Naive thymus-derived CD4-positive, alpha-beta T cell (primary cell): ENCODE data around the gene TACSTD2. TPM values are rescaled to one million over a fixed set of nuclear protein-coding genes. Genes with fewer than 3 reads are reported as not detected.

ENCODE experiments used
- ATAC-seq: fragments of 150-1000 bp; cut with Tn5 transposase; 2 replicates; pipeline ENCODE4 v1.10.0; 2021; ENCODE audit warnings: mild to moderate bottlenecking, moderate library complexity
- CTCF ChIA-PET: fragments of 350-600 bp; sonication (Branson Sonifier 250); formaldehyde crosslinking; loops from one replicate; lab custom pipeline; 2021; ENCODE audit warnings: antibody characterized with exemption; lab: Charles Lee
- POLR2A ChIA-PET: fragments of 350-600 bp; sonication (Branson Sonifier 250); formaldehyde crosslinking; loops from one replicate; lab custom pipeline; 2021; ENCODE audit warnings: antibody characterized with exemption, inconsistent platforms; lab: Charles Lee
- DNase-seq, 9 donors: peaks; one replicate each; pipeline versions ENCODE4 v3.0.0 to v3.0.0-alpha.2; 2020 to 2022; ENCODE audit warnings: mixed read lengths in 1 of 9
- H3K27ac ChIP-seq: one replicate; pipeline ENCODE4 v1.7.0; 2013; ENCODE audit warnings: mild to moderate bottlenecking, low read depth, low read length, moderate library complexity
- H3K27me3 ChIP-seq, 2 donors: one replicate each; pipeline ENCODE4 v1.7.0; 2013; ENCODE audit warnings: low read length in 2 of 2, mild to moderate bottlenecking in 2 of 2, moderate library complexity in 2 of 2; ENCODE audit not compliant: control insufficient read depth in 2 of 2, insufficient read depth in 2 of 2
- H3K36me3 ChIP-seq, 3 experiments: 1 replicate in 2 of 3; 2 replicates in 1 of 3; pipeline ENCODE4 v1.7.0; 2013; ENCODE audit warnings: low read length in 3 of 3, mild to moderate bottlenecking in 3 of 3, moderate library complexity in 1 of 3; ENCODE audit not compliant: insufficient read depth in 3 of 3, control insufficient read depth in 2 of 3
- H3K4me1 ChIP-seq, 2 donors: one replicate each; pipeline ENCODE4 v1.7.0; 2013; ENCODE audit warnings: low read length in 2 of 2, mild to moderate bottlenecking in 2 of 2, moderate library complexity in 1 of 2; ENCODE audit not compliant: control insufficient read depth in 2 of 2, insufficient read depth in 2 of 2
- H3K4me3 ChIP-seq: 2 replicates; pipeline ENCODE4 v1.7.0; 2013; ENCODE audit warnings: mild to moderate bottlenecking, low read length
- H3K9me3 ChIP-seq, 3 experiments: 1 replicate in 2 of 3; 2 replicates in 1 of 3; pipeline ENCODE4 v1.7.0; 2013; ENCODE audit warnings: low read length in 3 of 3; ENCODE audit not compliant: control insufficient read depth in 2 of 3
- H3K27ac Mint-ChIP-seq, 9 donors: one replicate each; pipeline ENCODE4 v1.8.0; 2020 to 2022; ENCODE audit warnings: mixed read lengths in 9 of 9, mild to moderate bottlenecking in 8 of 9, moderate library complexity in 5 of 9, inconsistent platforms in 2 of 9
- H3K27me3 Mint-ChIP-seq, 5 donors: one replicate each; pipeline ENCODE4 v1.8.0; 2021 to 2022; ENCODE audit warnings: mixed read lengths in 5 of 5, mild to moderate bottlenecking in 1 of 5
- H3K36me3 Mint-ChIP-seq, 5 donors: one replicate each; pipeline ENCODE4 v1.8.0; 2020 to 2022; ENCODE audit warnings: mixed read lengths in 5 of 5, mild to moderate bottlenecking in 3 of 5, inconsistent platforms in 1 of 5
- H3K4me1 Mint-ChIP-seq, 7 donors: one replicate each; pipeline ENCODE4 v1.8.0; 2020 to 2022; ENCODE audit warnings: mixed read lengths in 7 of 7, mild to moderate bottlenecking in 3 of 7, inconsistent platforms in 1 of 7
- H3K4me3 Mint-ChIP-seq, 10 donors: one replicate each; pipeline ENCODE4 v1.8.0; 2020 to 2022; ENCODE audit warnings: mild to moderate bottlenecking in 10 of 10, mixed read lengths in 10 of 10, moderate library complexity in 6 of 10, inconsistent platforms in 2 of 10
- H3K9me3 Mint-ChIP-seq, 11 donors: one replicate each; pipeline ENCODE4 v1.8.0; 2020 to 2022; ENCODE audit warnings: mixed read lengths in 11 of 11, mild to moderate bottlenecking in 4 of 11, inconsistent platforms in 1 of 11, moderate library complexity in 1 of 11
- intact Hi-C, 2 donors: fragments of 100-400 bp; cut with micrococcal nuclease; formaldehyde crosslinking; loops; one replicate each; pipeline ENCODE4 v1.15.1; 2023
- polyA plus RNA-seq, 2 donors: library from polyadenylated mRNA; unstranded; fragments of 300-500 nt; fragmentation: Illumina TruSeq; gene quantifications; one replicate each; pipeline ENCODE4 v1.2.3, GENCODE V29; 2021
- total RNA-seq, 6 experiments: library from RNA in 5 of 6; stranded (reverse) in 5 of 6; gene quantifications; 1 replicate in 5 of 6; 2 replicates in 1 of 6; pipeline ENCODE4 v1.2.3 and lab custom pipeline; 2021 to 2026

Gene TACSTD2
- total and polyA plus RNA-seq, 7 experiments from 2014 or later, result 0.42 TPM; not detected in 6

DNA sequence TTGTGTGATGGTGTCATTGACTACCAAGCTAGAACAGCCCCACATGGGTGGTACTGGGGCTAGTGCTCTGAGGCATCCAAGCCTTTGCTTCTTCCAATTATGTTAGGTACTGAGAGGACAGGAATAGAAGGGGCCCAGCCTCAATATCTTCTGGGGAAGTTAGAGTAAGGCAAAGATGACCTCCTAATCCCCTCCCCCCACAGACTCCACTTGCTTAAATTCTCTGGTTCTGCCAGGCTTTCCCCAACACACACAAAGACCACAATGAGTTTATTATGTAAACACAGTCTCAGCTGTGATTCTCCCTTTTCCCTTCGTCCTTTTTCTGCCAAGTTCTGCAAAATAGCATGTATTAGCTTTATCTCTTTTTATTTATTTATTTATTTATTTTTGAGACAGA, 3.1 kb upstream of the TACSTD2 start:
- Histone ChIP-seq H3K4me1 (peaks cover 0 to 3% of the 10 kb centered on the region in 2 donors), H3K4me3 (no peak overlapping the region), H3K27me3 (peaks cover 4% of the 10 kb centered on the region in 2 donors), H3K36me3 (no peaks in the 10 kb centered on the region), H3K9me3 (no peaks in the 10 kb centered on the region), H3K27ac (no peak overlapping the region)
- H3K9me3 Mint-ChIP-seq, result peaks cover 0 to 5% (median 0%) of the 10 kb centered on the region in 11 donors
- DNase-seq, result no peak
- ChIA-PET CTCF (no interaction called here), POLR2A (no interaction called here)
- peaks cover 6 to 36% (median 17%) of the 10 kb centered on the region in 7 donors for H3K4me1 Mint-ChIP-seq
- H3K27ac Mint-ChIP-seq, result no peak overlapping the region
- H3K4me3 Mint-ChIP-seq, result no peak overlapping the region
- intact Hi-C loops, result no loop called here
- H3K27me3 Mint-ChIP-seq, result peaks cover 49 to 68% (median 58%) of the 10 kb centered on the region in 5 donors
- ATAC-seq, result no peak
- H3K36me3 Mint-ChIP-seq, result peaks cover 0 to 11% (median 5%) of the 10 kb centered on the region in 5 donors

DNA sequence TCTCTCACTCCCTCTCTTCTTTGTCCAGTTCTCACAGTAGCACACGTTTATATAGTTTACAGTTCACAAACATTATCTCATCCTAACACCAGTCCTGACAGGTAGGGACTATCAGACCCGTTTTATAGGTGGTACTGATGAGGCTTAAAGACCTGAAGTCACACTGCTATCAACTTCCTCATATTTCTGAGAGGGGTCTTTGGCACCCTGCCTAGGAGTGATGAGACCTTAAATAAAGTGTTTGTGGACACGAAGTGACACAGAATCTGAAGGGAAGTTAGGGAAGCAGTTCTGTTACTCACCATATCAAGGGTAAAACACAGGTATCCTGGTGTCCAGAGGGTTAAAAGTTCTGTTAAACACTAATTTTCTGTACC, 590 bp upstream of the TACSTD2 start:
- peaks cover 0 to 9% (median 5%) of the 10 kb centered on the region in 5 donors for H3K36me3 Mint-ChIP-seq

DNA sequence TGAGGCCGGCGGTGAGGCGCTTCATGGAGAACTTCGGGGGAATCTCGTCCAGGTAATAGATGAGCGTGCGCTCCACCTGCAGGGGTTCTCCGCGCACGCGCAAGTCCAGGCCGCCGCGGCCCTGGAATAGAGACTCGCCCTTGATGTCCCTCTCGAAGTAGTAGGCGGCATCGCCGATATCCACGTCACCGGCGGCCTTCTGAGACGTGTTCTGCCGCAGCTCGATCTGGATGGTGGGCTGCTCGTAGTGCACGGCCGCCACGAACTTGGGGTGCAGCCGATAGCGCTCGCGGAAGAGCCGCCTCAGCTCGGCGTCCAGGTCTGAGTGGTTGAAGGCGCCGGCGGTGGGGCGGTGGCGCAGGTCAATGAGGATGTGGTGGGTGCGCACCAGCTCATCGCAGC, 726 bp downstream of the TACSTD2 start:
- Histone ChIP-seq H3K4me3 (no peak overlapping the region), H3K27me3 (peaks cover 4 to 8% of the 10 kb centered on the region in 2 donors), H3K9me3 (no peaks in the 10 kb centered on the region), H3K36me3 (no peaks in the 10 kb centered on the region), H3K4me1 (peaks cover 0 to 3% of the 10 kb centered on the region in 2 donors), H3K27ac (no peak overlapping the region)
- DNase-seq, result no peak
- CTCF ChIA-PET, result interaction anchor here (0.6 kb wide), 1 partner anchor 238 kb away, joined by 6 read pairs; no protein-coding TSS in a partner anchor
- Mint-ChIP-seq H3K9me3 (peaks cover 0 to 3% (median 0%) of the 10 kb centered on the region in 11 donors), H3K4me3 (peak overlapping the region; percentile 39 to 83 (median 70)), H3K27me3 (peaks cover 58 to 83% (median 73%) of the 10 kb centered on the region in 5 donors), H3K27ac (peak overlapping the region in 1 of 9 donors; percentile 10), H3K4me1 (peaks cover 6 to 35% (median 19%) of the 10 kb centered on the region in 7 donors), H3K36me3 (peaks cover 0 to 9% (median 5%) of the 10 kb centered on the region in 5 donors)
- POLR2A ChIA-PET, result no interaction called here
- peak; percentile 25 for ATAC-seq
- intact Hi-C loops, result no loop called here

More for the DNA sequence above, 590 bp upstream of the TACSTD2 start:
- peak overlapping the region in 1 of 9 donors; percentile 11 for H3K27ac Mint-ChIP-seq
- intact Hi-C loops, result no loop called here
- DNase-seq (no peak), ATAC-seq (no peak)
- Histone ChIP-seq H3K36me3 (no peaks in the 10 kb centered on the region), H3K4me3 (no peak overlapping the region), H3K27ac (no peak overlapping the region), H3K9me3 (no peaks in the 10 kb centered on the region), H3K27me3 (peaks cover 4 to 8% of the 10 kb centered on the region in 2 donors), H3K4me1 (peaks cover 0 to 3% of the 10 kb centered on the region in 2 donors)
- peak overlapping the region in 9 of 10 donors; percentile 2 to 80 (median 62) for H3K4me3 Mint-ChIP-seq
- H3K9me3 Mint-ChIP-seq, result peaks cover 0 to 3% (median 0%) of the 10 kb centered on the region in 11 donors
- H3K27me3 Mint-ChIP-seq, result peaks cover 54 to 76% (median 66%) of the 10 kb centered on the region in 5 donors
- peaks cover 6 to 35% (median 19%) of the 10 kb centered on the region in 7 donors for H3K4me1 Mint-ChIP-seq
- POLR2A ChIA-PET, result no interaction called here
- CTCF ChIA-PET, result no interaction called here

DNA sequence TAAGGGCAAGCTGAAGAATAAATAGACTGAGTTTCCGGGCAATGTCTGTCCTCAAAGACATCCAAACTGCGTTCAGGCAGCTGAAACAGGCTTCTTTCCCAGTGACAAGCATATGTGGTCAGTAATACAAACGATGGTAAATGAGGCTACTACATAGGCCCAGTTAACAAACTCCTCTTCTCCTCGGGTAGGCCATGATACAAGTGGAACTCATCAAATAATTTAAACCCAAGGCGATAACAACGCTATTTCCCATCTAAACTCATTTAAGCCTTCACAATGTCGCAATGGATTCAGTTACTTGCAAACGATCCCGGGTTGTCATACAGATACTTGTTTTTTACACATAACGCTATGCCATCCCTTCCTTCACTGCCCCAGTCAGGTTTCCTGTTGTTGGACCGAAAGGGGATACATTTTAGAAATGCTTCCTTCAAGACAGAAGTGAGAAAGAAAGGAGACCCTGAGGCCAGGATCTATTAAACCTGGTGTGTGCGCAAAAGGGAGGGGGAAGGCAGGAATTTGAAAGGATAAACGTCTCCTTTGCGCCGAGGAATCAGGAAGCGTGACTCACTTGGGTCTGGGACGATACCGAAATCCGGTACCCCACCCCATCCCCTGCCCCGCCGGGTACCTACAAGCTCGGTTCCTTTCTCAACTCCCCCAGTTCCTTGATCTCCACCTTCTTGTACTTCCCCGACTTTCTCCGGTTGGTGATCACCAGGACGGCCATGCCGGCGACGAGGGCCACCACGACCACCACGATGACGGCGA, 1.3 kb downstream of the TACSTD2 start:
- Histone ChIP-seq H3K27me3 (peaks cover 4 to 8% of the 10 kb centered on the region in 2 donors), H3K9me3 (no peaks in the 10 kb centered on the region), H3K4me1 (peaks cover 0 to 3% of the 10 kb centered on the region in 2 donors), H3K27ac (no peak overlapping the region), H3K36me3 (no peaks in the 10 kb centered on the region), H3K4me3 (no peak overlapping the region)
- Mint-ChIP-seq H3K36me3 (peaks cover 0 to 9% (median 5%) of the 10 kb centered on the region in 5 donors), H3K4me3 (peak overlapping the region; percentile 8 to 83 (median 70)), H3K9me3 (peaks cover 0 to 3% (median 0%) of the 10 kb centered on the region in 11 donors), H3K27ac (peak overlapping the region in 1 of 9 donors; percentile 10), H3K4me1 (peaks cover 6 to 35% (median 19%) of the 10 kb centered on the region in 7 donors), H3K27me3 (peaks cover 55 to 85% (median 76%) of the 10 kb centered on the region in 5 donors)
- ChIA-PET CTCF (no interaction called here), POLR2A (interaction anchor here (0.5 kb wide), 1 partner anchor 1262 kb away, joined by 3 read pairs; no protein-coding TSS in a partner anchor)
- DNase-seq (no peak), ATAC-seq (no peak)
- intact Hi-C loops, result no loop called here

DNA sequence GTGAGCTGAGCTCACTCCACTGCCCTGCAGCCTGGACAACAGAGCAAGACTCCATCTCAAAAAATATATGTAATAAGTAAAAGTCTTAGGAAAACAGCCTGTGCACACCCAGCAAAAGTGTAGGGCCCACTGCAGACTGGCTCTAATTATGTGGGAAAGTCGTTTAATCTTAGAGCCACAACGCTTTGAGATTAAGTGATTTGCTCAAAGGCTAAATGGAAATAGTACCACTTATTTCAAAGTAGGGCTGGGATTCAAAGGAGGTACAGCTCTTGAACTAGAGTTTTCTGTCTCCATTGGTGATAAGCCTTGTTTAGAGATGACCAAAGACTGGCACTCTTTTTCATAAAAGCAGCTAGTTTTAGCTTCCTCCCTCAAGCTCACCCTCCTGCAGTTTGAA, 2.2 kb downstream of the TACSTD2 start:
- Mint-ChIP-seq H3K27me3 (peaks cover 59 to 89% (median 79%) of the 10 kb centered on the region in 5 donors), H3K4me1 (peaks cover 6 to 35% (median 19%) of the 10 kb centered on the region in 7 donors), H3K27ac (no peak overlapping the region), H3K9me3 (peaks cover 0 to 3% (median 0%) of the 10 kb centered on the region in 11 donors), H3K4me3 (peak overlapping the region in 1 of 10 donors; percentile 43), H3K36me3 (peaks cover 0 to 9% (median 5%) of the 10 kb centered on the region in 5 donors)
- ATAC-seq (no peak), DNase-seq (no peak)
- Histone ChIP-seq H3K4me1 (peaks cover 0 to 3% of the 10 kb centered on the region in 2 donors), H3K9me3 (no peaks in the 10 kb centered on the region), H3K27me3 (peaks cover 4 to 8% of the 10 kb centered on the region in 2 donors), H3K4me3 (no peak overlapping the region), H3K27ac (no peak overlapping the region), H3K36me3 (no peaks in the 10 kb centered on the region)
- ChIA-PET CTCF (no interaction called here), POLR2A (no interaction called here)
- intact Hi-C loops, result no loop called here

DNA sequence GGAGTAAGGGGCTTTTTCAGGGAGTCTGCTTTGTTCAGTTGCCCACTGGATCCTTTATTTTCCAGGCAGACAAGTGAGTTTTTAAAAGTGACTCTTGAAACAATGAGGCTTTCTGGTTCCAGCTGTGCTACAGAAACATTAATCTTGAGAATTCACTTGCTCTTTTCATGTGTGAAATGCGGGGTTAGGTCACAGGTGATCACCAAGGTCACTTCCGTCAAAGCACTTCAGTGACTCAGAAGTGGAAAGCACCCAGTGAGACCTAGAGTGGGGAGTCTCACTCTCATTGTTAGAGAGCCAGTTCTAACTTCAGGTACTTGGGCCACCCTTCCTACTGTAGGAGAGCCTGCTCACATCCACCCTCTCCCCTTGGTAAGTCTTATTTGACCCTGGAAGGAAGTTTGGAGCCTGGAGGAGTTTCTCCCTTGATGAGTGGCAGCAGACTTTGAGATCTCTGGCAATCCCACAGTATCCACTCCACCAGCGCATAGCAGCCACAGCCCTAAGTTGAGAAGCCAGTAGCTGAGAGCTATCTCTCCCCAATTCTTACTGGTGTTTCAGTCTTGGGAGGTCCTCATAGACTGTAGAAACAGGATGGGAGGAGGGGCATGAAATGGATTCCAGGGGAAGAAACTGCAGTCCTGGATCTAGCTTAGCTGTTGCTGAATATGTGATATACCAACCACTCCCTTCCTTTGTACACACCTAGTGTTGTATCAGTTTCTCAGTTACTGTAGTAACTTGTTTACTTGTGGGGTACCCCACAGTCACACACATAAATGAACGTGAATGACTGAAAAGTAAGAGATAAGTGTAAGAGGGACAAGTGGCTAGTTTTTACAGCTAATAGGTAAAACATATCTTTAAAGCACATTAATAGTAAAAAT, 3.1 kb downstream of the TACSTD2 start:
- Histone ChIP-seq H3K4me3 (no peak overlapping the region), H3K9me3 (no peaks in the 10 kb centered on the region), H3K27ac (no peak overlapping the region), H3K36me3 (no peaks in the 10 kb centered on the region), H3K4me1 (peaks cover 0 to 3% of the 10 kb centered on the region in 2 donors), H3K27me3 (peaks cover 4 to 8% of the 10 kb centered on the region in 2 donors)
- Mint-ChIP-seq H3K9me3 (peaks cover 0 to 3% (median 0%) of the 10 kb centered on the region in 11 donors), H3K4me3 (peak overlapping the region in 1 of 10 donors; percentile 50), H3K27ac (peak overlapping the region in 2 of 9 donors; percentile 22 to 74), H3K4me1 (peaks cover 6 to 35% (median 19%) of the 10 kb centered on the region in 7 donors), H3K36me3 (peaks cover 0 to 9% (median 5%) of the 10 kb centered on the region in 5 donors), H3K27me3 (peaks cover 57 to 89% (median 77%) of the 10 kb centered on the region in 5 donors)
- CTCF ChIA-PET, result no interaction called here
- intact Hi-C loops, result loop anchor here in 1 of 2 donors (1.0 to 2.0 kb wide), 2 partner anchors 28 to 79 kb away; partner anchors contain the start of gene OMA1
- ATAC-seq (peak; percentile 85), DNase-seq (peak in 5 of 9 donors; percentile 15 to 41 (median 19))
- POLR2A ChIA-PET, result no interaction called here
